ENCODE data around the gene ROM1.
A peak's percentile ranks its signal among the peaks of the same experiment; 100 is the strongest.

ROM1 gene

GRCh38 chr11:62599069-62599696, 13.9 kb upstream of the ROM1 start:
- TF ChIP-seq POLR2A (IDR thresholded peaks at IDR 0.05; ENCODE audit: low read depth, low read length): no peak
- peak; percentile 53 for FAIRE-seq
- DNase-seq (ENCODE audit: insufficient read length, low spot score): peak; percentile 96

- no peak for DNase-seq (ENCODE audit: insufficient read length, low spot score)
- TF ChIP-seq POLR2A (IDR thresholded peaks at IDR 0.05; ENCODE audit: low read depth, low read length): no peak
These were observed 13.2 kb upstream of the ROM1 start for GRCh38 chr11:62599901-62600300.

GRCh38 chr11:62600367-62601121, 12.5 kb upstream of the ROM1 start:
- FAIRE-seq: no peak
- no peak for TF ChIP-seq POLR2A (IDR thresholded peaks at IDR 0.05; ENCODE audit: low read depth, low read length)
- DNase-seq (ENCODE audit: insufficient read length, low spot score): no peak

More at GRCh38 chr11:62599901-62600300, 13.2 kb upstream of the ROM1 start:
- no peak for FAIRE-seq

GRCh38 chr11:62601122-62601371, 12.0 kb upstream of the ROM1 start:
- DNase-seq (ENCODE audit: insufficient read length, low spot score): no peak
- FAIRE-seq: no peak
- peak; percentile 62 for TF ChIP-seq POLR2A (IDR thresholded peaks at IDR 0.05; ENCODE audit: low read depth, low read length)

- DNase-seq (ENCODE audit: insufficient read length, low spot score): peak; percentile 88
- no peak for FAIRE-seq
- peak; percentile 50 for TF ChIP-seq POLR2A (IDR thresholded peaks at IDR 0.05; ENCODE audit: low read depth, low read length)
These were observed 11.5 kb upstream of the ROM1 start, which contains the start of gene MTA2 for GRCh38 chr11:62601372-62602140. Gene MTA2 (minus strand): TSS chr11:62601865. CDS start chr11:62601450, 415 bp downstream.

- TF ChIP-seq POLR2A (IDR thresholded peaks at IDR 0.05; ENCODE audit: low read depth, low read length): 0 out of 2 replicates have a peak, but pooled peaks have one; percentile 12
- no peak for FAIRE-seq
- DNase-seq (ENCODE audit: insufficient read length, low spot score): no peak
These were observed 10.7 kb upstream of the ROM1 start for GRCh38 chr11:62602141-62603071.

GRCh38 chr11:62603072-62603408, 10.0 kb upstream of the ROM1 start:
- no peak for FAIRE-seq
- TF ChIP-seq POLR2A (IDR thresholded peaks at IDR 0.05; ENCODE audit: low read depth, low read length): no peak
- no peak for DNase-seq (ENCODE audit: insufficient read length, low spot score)

GRCh38 chr11:62603776-62604299, 9.2 kb upstream of the ROM1 start:
- TF ChIP-seq POLR2A (IDR thresholded peaks at IDR 0.05; ENCODE audit: low read depth, low read length): no peak
- FAIRE-seq: no peak
- DNase-seq (ENCODE audit: insufficient read length, low spot score): no peak

GRCh38 chr11:62604460-62605120, 8.5 kb upstream of the ROM1 start:
- no peak for DNase-seq (ENCODE audit: insufficient read length, low spot score)
- TF ChIP-seq POLR2A (IDR thresholded peaks at IDR 0.05; ENCODE audit: low read depth, low read length): no peak
- FAIRE-seq: no peak

- FAIRE-seq (no peak), DNase-seq (ENCODE audit: insufficient read length, low spot score) (no peak)
- no peak for TF ChIP-seq POLR2A (IDR thresholded peaks at IDR 0.05; ENCODE audit: low read depth, low read length)
These were observed 7.6 kb upstream of the ROM1 start for GRCh38 chr11:62605467-62605866.

- FAIRE-seq (no peak), DNase-seq (ENCODE audit: insufficient read length, low spot score) (no peak)
- no peak for TF ChIP-seq POLR2A (IDR thresholded peaks at IDR 0.05; ENCODE audit: low read depth, low read length)
These were observed 7.2 kb upstream of the ROM1 start for GRCh38 chr11:62605902-62606301.

- DNase-seq (ENCODE audit: insufficient read length, low spot score) (no peak), FAIRE-seq (no peak)
- TF ChIP-seq POLR2A (IDR thresholded peaks at IDR 0.05; ENCODE audit: low read depth, low read length): no peak
These were observed 5.3 kb upstream of the ROM1 start for GRCh38 chr11:62607714-62608113.

- DNase-seq (ENCODE audit: insufficient read length, low spot score) (no peak), FAIRE-seq (no peak)
- no peak for TF ChIP-seq POLR2A (IDR thresholded peaks at IDR 0.05; ENCODE audit: low read depth, low read length)
These were observed 4.3 kb upstream of the ROM1 start for GRCh38 chr11:62608776-62609175.

Measured in H54 (cell line).